BJ (cell line): Measurements from ENCODE around the gene EDARADD. TPM values are rescaled to one million over a fixed set of nuclear protein-coding genes. Genes with fewer than 3 reads are reported as not detected.

Experiments used
- CTCF ChIA-PET: fragments of 350-600 bp; formaldehyde crosslinking; extraction: SDS; loops from one replicate; lab custom pipeline; 2021; ENCODE audit warnings: antibody characterized with exemption, inconsistent platforms; lab: Yijun Ruan, JAX
- POLR2A ChIA-PET: fragments of 300-600 bp; sonication (Branson Sonifier 250); formaldehyde crosslinking; extraction: SDS; loops from one replicate; lab custom pipeline; 2021; ENCODE audit warnings: antibody characterized with exemption; lab: Charles Lee
- DNase-seq: peaks from one replicate; pipeline ENCODE4 v3.0.0-alpha.2; 2011; ENCODE audit warnings: low read depth
- H3K27me3 ChIP-seq: 2 replicates; pipeline ENCODE4 v1.6.0; 2011; ENCODE audit warnings: low read length; ENCODE audit not compliant: control insufficient read depth, insufficient read depth
- H3K36me3 ChIP-seq: 2 replicates; pipeline ENCODE4 v1.5.1; 2011; ENCODE audit warnings: low read length; ENCODE audit not compliant: control insufficient read depth, insufficient read depth
- H3K4me3 ChIP-seq: 2 replicates; pipeline ENCODE4 v1.5.1; 2011; ENCODE audit warnings: low read depth, mild to moderate bottlenecking, control low read depth, low read length
- polyA plus RNA-seq: library from polyadenylated mRNA; depleted of rRNA; stranded (reverse); fragments of >200 nt; gene quantifications from 2 replicates; pipeline ENCODE4 v1.2.3, GENCODE V29; 2011
- TF ChIP-seq, protein P1 (sequence below): IDR thresholded peaks from 2 replicates; pipeline ENCODE4 v1.5.1; 2011; ENCODE audit warnings: low read depth, mild to moderate bottlenecking, control low read depth, inconsistent platforms, low read length, moderate library complexity; ENCODE audit not compliant: insufficient read depth

Gene EDARADD
- polyA plus RNA-seq, 1 experiment = not detected

DNA sequence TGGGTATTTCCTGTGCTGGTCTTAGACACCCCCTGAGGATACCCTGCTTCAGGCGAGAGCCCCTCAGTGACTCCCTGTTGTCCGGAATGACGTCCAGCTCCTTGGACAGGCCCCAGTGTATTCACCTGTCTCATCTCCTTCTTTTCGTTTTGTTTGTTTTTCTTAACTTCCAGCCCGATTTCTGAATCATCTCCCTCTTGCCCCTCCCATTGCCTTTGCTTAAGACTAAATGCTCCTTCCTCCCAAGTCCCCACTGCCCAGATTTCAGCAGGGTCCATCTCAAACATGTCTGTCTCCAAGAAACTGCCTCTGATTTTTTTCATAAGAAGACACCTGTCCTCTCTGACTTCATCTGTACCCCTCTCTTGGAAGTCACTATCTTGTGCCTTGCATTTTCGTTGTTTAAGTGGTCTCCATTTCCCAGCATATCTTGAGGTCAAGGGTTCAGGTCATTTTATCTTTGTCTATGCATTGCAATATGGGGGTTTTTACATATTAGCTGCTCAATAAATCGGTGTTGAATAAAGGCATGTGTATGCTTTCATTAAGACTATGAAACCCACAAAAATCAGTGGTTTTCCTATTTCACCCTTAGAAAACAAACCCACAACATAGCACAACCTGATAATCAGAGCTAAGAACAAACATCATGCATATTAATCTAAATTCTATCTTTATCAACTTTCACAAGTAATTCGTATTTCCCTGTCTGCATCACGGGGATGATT, 71.3 kb downstream of the EDARADD start:
- H3K27me3 ChIP-seq = no peaks in the 10 kb centered on the region; the same call in 1 of the 2 replicates
- ChIA-PET POLR2A (no interaction called here), CTCF (no interaction called here)
- H3K4me3 ChIP-seq = no peak overlapping the region
- no peak for DNase-seq
- H3K36me3 ChIP-seq = no peaks in the 10 kb centered on the region
- TF ChIP-seq, protein P1, sequence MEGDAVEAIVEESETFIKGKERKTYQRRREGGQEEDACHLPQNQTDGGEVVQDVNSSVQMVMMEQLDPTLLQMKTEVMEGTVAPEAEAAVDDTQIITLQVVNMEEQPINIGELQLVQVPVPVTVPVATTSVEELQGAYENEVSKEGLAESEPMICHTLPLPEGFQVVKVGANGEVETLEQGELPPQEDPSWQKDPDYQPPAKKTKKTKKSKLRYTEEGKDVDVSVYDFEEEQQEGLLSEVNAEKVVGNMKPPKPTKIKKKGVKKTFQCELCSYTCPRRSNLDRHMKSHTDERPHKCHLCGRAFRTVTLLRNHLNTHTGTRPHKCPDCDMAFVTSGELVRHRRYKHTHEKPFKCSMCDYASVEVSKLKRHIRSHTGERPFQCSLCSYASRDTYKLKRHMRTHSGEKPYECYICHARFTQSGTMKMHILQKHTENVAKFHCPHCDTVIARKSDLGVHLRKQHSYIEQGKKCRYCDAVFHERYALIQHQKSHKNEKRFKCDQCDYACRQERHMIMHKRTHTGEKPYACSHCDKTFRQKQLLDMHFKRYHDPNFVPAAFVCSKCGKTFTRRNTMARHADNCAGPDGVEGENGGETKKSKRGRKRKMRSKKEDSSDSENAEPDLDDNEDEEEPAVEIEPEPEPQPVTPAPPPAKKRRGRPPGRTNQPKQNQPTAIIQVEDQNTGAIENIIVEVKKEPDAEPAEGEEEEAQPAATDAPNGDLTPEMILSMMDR = no peak

DNA sequence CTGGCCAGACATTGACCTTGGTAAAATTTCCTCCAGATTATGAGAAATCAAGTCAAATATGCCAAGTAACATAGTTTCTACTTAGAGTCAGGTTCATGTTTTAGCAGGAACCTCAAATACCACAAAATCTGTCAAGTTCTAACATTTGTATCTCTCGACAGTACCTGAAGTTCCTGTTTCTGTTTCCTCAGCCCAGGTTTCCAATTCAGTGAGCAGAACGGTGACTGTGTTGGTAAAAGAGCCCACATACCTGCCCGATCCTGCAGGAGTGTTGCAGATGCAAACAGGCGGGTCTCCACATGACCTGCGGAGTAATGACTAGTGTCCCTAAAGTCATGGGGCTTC, 71.8 kb downstream of the EDARADD start:
- POLR2A ChIA-PET = no interaction called here
- Histone ChIP-seq H3K4me3 (no peak overlapping the region), H3K36me3 (no peaks in the 10 kb centered on the region), H3K27me3 (no peaks in the 10 kb centered on the region; the same call in 1 of the 2 replicates)
- TF ChIP-seq, protein P1 = no peak
- DNase-seq = no peak
- CTCF ChIA-PET = no interaction called here

DNA sequence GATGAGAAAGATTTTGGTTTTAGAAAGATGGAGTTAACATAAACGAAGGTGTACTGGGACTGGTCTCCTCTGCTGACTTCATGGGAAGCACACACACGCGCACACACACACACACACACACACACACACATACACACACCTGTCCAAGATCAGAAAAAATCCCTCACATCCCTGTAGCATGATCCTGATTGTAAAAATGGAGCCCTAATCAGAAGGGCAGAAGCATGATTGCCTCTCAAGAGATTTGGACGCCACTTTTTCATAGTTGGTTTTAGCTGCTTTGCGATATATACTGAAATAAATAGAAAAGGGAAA, 73.2 kb downstream of the EDARADD start:
- H3K36me3 ChIP-seq = no peaks in the 10 kb centered on the region
- no peak overlapping the region for H3K4me3 ChIP-seq
- ChIA-PET POLR2A (no interaction called here), CTCF (no interaction called here)
- no peaks in the 10 kb centered on the region for H3K27me3 ChIP-seq
- no peak for DNase-seq
- TF ChIP-seq, protein P1 = no peak

DNA sequence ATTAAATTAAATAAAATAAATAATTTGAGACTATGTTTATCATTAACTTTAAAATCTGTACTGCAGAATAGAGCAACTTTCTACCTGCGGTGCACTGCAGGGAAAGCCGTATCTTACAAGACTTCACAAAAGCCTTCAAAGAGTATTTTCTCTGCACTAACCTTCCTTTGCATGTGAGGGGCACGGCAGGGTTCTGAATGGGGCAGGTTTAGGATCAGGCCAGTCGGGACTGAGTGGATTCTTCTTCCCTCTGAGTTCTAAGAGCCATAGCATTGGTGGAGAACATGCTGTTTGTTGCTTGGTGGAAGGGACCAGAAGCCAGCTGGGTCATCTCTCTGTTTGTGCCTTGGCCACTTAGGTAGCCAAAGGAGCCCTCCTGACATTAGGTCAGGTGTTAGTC, 74.5 kb downstream of the EDARADD start:
- Histone ChIP-seq H3K4me3 (no peak overlapping the region), H3K27me3 (0 out of 2 replicates have a peak, but pooled peaks cover 2% of the 10 kb centered on the region), H3K36me3 (no peaks in the 10 kb centered on the region)
- ChIA-PET POLR2A (no interaction called here), CTCF (no interaction called here)
- TF ChIP-seq, protein P1 = no peak
- DNase-seq = no peak

DNA sequence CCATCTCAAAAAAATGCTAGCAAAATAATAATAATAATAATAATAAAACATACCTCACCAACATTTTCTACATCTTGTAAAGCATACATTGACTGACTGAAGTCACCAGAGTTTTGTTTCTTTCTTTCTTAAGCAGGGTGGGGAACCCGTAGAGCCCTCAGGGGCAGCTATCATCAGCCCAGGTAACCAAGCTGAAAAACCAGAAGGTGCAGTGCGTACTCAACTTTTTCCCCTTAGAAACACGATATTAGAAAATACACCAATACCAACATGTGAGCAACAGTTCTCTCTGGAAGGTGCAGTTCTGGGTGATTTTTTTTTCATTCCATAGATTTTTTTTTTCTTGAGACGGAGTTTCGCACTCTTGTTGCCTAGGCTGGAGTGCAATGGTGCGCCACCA, 75.4 kb downstream of the EDARADD start:
- Histone ChIP-seq H3K36me3 (no peaks in the 10 kb centered on the region), H3K27me3 (0 out of 2 replicates have a peak, but pooled peaks cover 2% of the 10 kb centered on the region), H3K4me3 (no peak overlapping the region)
- TF ChIP-seq, protein P1 = no peak
- CTCF ChIA-PET = no interaction called here
- DNase-seq = no peak
- POLR2A ChIA-PET = no interaction called here
